Raji (cell line): ENCODE measurements around the gene PSORS1C1.

Source experiments
- POLR2A ChIP-seq: IDR thresholded peaks from 2 replicates; pipeline ENCODE4 v1.6.1; 2011; ENCODE audit warnings: low read depth, low read length, control low read depth; ENCODE audit not compliant: insufficient read depth

The PSORS1C1 gene

DNA sequence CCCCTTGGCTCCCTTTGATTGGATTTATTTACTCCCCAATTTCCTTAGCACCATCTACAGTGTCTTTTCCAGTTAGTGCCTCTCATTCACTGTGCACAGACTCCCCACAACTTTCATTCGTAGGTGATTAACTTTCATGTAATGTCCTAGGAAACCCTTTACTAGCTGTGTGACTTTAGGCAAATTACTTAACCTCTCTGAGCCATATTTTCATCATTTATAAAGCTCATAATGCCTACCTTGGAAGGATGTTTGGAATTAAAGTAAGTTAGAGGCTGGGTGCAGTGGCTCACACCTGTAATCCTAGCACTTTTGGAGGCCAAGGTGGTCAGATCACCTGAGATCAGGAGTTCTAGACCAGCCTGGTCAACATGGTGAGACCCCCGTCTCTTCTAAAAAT is 22.4 kb upstream of the PSORS1C1 start:
- TF ChIP-seq POLR2A, result no peak

- TF ChIP-seq POLR2A, result no peak
These were observed 21.7 kb upstream of the PSORS1C1 start for GRCh38 chr6:31092769-31093505.

DNA sequence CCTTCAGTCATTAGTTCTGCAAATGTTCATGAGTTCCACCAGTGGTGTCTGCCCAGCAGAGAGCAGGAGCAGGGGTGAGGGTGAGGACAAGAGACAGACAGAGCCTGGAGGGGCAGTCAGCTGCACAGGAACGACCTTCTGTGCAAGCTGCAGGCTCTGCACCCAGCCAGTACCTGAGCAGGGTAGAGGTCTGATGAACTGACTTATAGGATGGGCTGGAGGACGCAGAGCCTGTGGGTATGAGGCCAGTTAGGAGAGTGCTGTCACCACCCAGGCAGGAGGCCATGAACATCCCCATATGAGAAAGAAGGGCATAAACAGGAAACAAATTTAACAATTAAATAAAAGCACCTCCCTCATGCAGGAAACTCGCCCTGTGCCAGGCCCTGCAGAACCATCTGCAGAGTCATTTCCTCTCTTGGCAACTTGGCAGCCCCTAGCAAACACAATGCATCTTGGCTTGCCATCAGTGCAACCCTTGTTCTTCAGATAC is 20.2 kb upstream of the PSORS1C1 start:
- TF ChIP-seq POLR2A, result peak; percentile 30; the same call in 1 of the 2 replicates

- no peak for TF ChIP-seq POLR2A
These were observed 18.4 kb upstream of the PSORS1C1 start for GRCh38 chr6:31096215-31096614.

DNA sequence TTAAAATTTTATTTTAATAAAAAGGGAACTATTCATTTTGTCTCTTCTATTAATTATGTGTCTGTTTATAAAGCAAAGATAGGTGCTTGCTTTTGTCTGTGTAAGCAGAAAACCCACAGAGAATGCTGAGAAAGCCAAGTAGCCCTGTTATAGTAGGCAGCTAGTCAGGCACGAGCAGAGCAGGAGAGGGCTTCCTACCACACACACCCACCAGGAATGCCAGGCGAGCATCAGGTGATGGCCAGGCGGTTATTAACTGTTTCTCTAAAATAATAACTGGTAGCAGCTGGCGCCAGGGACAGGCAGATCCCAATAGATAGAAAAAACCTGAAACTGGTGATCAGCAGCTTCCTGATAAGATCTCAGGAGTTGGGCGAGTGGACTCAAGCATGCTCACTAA is 17.9 kb upstream of the PSORS1C1 start:
- TF ChIP-seq POLR2A, result no peak

DNA sequence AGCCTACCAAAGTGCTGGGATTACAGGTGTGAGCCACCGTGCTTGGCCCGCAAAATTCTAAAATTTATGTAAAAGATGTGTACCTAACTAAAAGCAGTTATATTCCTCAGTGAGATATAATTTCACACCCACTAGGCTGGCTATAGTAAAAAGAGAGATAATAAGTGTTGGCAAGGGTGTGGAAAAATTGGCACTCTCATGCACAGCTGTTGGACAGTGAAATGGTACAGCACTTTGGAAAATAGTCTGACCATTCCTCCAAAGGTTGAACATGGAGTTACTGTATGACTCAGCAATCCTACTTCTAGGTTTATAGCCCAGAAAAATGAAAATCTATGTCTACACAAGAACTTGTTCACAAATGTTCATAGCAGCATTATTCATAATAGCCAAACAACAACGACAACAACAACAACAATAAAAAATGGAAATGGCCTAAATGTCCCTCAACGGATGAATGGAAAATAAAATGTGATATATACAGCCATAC is 16.1 kb upstream of the PSORS1C1 start:
- TF ChIP-seq POLR2A, result no peak

- TF ChIP-seq POLR2A, result no peak
These were observed 11.5 kb upstream of the PSORS1C1 start for GRCh38 chr6:31103136-31103535.

DNA sequence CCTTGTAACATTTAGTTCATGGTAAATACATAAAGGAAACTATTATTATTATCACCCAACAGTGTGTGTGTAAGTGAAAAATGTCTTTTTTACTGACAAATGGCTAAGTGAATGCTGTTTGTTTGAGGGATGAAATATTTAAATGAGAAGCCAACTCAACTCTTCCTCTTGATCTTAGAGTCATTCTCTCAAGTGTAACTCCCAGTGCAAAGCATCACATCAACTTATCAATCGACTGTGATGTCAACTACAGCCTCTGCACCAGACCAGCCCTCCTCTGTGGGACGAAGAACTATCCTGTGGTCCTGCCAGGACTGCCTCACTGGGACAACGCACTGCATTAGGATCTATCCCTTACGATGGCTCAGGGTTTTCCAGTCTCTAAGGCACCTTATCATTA is 7.5 kb upstream of the PSORS1C1 start:
- no peak for TF ChIP-seq POLR2A

DNA sequence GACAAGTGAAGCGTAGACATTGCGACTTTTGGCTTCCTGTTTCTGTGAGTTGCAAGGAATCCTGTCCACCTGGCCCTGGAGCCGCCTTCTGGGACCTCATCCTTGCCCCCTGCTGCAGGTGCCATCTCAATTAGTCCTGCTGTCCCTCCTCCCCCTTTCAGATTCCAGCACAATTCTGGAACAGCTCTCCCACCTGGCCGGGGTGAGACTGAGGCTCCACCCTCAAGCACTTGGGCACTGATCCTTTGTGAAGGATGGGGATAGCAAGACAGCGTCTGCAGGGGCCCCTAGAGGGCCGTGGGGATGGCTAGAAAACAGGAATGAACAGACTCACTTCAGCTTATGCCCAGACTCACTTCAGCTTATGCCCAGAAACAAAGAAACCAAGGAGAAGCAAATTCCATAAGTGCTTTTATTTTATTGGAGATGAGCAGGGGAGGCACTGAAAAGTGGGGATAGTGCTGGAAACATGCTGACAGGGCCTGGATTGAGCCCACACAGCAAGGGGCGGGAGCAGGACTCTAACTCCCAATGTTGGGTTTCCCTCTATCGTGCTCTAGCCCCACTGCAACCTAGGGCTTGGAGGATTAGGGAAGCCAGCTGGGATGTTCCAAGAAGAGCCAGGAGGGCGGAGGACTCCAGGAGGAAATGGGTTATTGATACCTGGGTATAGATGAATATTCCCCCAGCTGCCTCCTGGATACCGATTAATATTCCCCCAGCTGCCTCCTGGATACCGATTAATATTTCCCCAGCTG is 3.6 kb upstream of the PSORS1C1 start:
- no peak for TF ChIP-seq POLR2A

- no peak for TF ChIP-seq POLR2A
These were observed 2.9 kb upstream of the PSORS1C1 start for GRCh38 chr6:31111712-31112111.

DNA sequence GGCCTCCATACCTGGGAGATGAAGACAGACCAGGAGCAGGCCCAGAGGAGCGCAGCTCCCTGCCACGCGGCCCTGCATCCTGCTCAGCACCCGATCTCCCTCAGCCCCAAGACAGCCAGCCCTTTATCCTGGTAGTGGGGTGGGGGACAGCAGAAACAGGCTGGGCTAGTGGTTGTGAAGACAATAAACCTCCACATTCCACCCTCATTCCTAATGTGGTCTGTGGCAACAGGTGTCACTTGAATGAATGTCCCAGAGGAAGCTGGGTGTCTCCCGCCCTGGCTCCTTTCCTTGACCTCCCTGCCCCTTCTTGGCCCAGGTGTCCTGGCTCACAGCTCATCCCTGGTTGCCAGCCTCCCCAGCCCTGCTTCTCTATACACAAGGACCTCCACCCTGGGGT is 2.1 kb upstream of the PSORS1C1 start, which contains the start of gene C6orf15:
Gene C6orf15, minus strand, starts transcription at position 98 of the 400 bp plus-strand sequence. Its CDS starts 20 bp downstream, at position 78.
- no peak for TF ChIP-seq POLR2A

DNA sequence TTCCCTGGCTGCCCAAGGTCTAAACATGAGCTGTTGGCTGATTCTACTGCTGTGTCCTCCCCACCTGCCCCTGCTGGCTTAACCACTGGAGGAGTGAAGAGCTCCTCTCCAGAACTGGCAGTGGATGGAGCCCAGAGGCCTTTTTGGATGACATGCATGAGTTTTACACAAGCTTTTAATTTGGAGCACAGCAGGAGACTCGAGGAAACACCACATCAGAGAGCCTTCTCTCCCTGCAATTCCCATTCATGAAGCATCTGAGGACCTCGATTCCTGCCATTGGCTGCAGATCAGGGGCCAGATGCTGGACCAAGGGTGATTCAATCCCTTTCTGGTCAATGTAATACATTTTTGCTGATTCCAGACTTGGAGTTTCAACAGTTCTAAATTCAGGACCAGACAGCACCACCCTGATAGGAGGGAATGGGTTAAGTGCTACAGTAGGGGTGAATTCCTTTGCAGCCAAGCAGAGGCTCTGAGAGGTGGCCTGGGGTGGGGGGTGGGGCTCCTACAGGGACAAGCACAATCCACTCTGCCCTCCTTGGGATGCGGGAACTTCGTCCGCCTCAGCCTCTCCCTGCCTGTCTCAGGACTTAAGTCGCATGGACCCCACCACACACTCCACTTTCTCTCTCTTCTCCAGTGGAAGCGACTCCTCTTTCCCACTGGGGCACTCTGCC is 599 bp upstream of the PSORS1C1 start:
- TF ChIP-seq POLR2A, result no peak

DNA sequence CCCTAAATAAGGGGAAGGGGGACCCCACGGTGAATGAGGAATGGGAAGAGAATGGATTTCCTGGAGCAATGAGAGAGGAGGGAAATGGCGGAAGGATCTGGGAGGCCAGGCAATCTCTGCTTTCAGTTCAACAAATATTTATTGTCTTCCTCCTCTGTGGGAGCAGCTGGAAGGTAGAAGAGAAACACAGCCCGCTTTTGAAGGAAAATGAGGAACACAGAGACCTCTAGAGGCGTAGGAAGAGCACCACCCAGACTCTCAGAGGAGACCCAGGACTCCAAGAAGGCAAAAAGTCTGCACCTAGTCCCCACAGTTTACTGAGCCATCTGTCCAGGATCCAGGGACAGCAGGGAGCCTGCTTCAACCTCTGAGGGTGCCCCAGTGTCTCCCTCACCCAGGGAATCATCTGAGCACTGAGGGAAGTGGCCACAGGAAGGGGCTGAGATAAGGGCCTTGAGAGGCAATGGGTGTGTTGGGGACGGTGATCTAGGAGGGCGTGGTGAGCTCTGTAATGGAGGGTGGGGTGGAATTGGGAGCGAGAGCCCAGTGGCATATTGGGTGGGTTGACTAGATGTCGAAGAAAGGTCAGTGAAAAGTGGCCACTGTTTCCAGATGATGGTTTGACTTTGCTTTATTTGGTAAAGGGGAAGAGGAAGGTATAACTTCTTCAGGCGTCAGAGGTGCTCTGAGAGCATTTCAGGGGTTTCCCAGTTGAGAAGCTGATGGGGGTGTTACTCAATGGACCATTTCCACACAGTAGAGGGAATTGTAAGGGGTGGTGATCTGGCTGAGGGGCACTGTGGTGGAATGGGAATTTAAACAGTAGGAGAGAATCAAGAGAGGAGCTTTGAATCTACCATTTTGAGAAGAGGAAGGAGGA is 610 bp downstream of the PSORS1C1 start:
- no peak for TF ChIP-seq POLR2A

DNA sequence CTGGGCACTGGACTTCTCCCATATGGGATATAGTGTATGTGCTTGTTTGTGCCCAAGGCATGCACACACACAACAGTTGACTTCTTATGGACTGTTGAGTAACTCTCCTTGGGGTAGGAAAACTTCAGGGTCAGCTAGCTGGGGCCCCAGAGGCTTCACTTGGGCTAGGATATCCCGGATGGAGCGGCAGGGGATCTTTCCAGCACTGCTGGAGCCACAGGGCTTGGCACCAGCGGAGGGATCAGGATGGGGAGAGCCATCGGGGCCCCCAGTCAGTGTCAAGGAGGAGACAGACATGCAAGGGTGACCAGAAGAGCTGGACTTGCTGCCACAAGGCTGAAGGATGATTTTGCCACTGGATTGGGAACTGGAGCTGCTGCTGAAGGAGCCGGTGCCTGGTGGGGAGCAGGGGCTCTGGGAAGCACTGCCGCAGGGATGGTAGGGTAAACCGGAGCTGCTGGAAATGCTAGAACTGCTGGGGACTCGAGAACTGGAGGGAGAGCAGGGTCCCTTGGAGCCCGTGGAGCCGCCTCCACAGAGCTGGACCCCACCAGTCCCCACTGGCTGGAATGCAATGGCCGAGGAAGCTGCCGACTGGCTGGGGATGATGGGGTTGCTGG is 1.5 kb downstream of the PSORS1C1 start:
- no peak for TF ChIP-seq POLR2A
